Endometrial microvascular endothelial cells (primary cell): ENCODE results near the gene NTSR1. TPM values are rescaled to one million over a fixed set of nuclear protein-coding genes. Genes with fewer than 3 reads are reported as not detected.
"Not testable (repeated sequence)": the region's sequence is repeated elsewhere in the genome, so short reads cannot be mapped to it uniquely, and the experiment has no call there.

Experiments used
- in situ Hi-C: cut with HindIII; loops from 2 replicates; pipeline ENCODE4 v1.10.0; 2017; ENCODE audit warnings: low sequenced_read_pairs, low pct_unique_long_range_greater_than_20kb; ENCODE audit errors: inconsistent ontology term
- total RNA-seq: library from RNA; depleted of rRNA; stranded (reverse); fragments of >200 nt; gene quantifications from one replicate; pipeline ENCODE4 v1.2.3, GENCODE V29; 2015; ENCODE audit errors: inconsistent ontology term

The NTSR1 gene
- total RNA-seq, 1 donor from 2014 or later: 0.19 TPM

- in situ Hi-C loops: no loop called here
Measured at GRCh38 chr20:62670998-62671397, 37.6 kb upstream of the NTSR1 start.

GRCh38 chr20:62671765-62672164, 36.9 kb upstream of the NTSR1 start:
- in situ Hi-C loops: no loop called here

- in situ Hi-C loops: no loop called here
Measured at GRCh38 chr20:62674370-62674769, 34.3 kb upstream of the NTSR1 start.

- in situ Hi-C loops: no loop called here
Measured at GRCh38 chr20:62675156-62675876, 33.3 kb upstream of the NTSR1 start.

- in situ Hi-C loops: no loop called here
Measured at GRCh38 chr20:62675877-62676260, 32.8 kb upstream of the NTSR1 start.

GRCh38 chr20:62676976-62677375, 31.7 kb upstream of the NTSR1 start:
- in situ Hi-C loops: no loop called here

GRCh38 chr20:62677678-62678077, 31.0 kb upstream of the NTSR1 start:
- in situ Hi-C loops: no loop called here

- in situ Hi-C loops: no loop called here
Measured at GRCh38 chr20:62678553-62678952, 30.1 kb upstream of the NTSR1 start.

GRCh38 chr20:62679978-62680589, 28.6 kb upstream of the NTSR1 start:
- in situ Hi-C loops: no loop called here

- in situ Hi-C loops: no loop called here
Measured at GRCh38 chr20:62682912-62683517, 25.6 kb upstream of the NTSR1 start.

- in situ Hi-C loops: not testable (repeated sequence)
Measured at GRCh38 chr20:62683660-62684322, 24.8 kb upstream of the NTSR1 start.

GRCh38 chr20:62684981-62685380, 23.7 kb upstream of the NTSR1 start:
- in situ Hi-C loops: no loop called here

- in situ Hi-C loops: no loop called here
Measured at GRCh38 chr20:62685781-62686555, 22.7 kb upstream of the NTSR1 start.

GRCh38 chr20:62686869-62687830, 21.5 kb upstream of the NTSR1 start:
- in situ Hi-C loops: no loop called here

- in situ Hi-C loops: no loop called here
Measured at GRCh38 chr20:62688083-62688482, 20.6 kb upstream of the NTSR1 start.

GRCh38 chr20:62688855-62689460, 19.7 kb upstream of the NTSR1 start:
- in situ Hi-C loops: no loop called here

- in situ Hi-C loops: no loop called here
Measured at GRCh38 chr20:62689861-62690260, 18.8 kb upstream of the NTSR1 start.
